GM12891 (cell line): Measurements from ENCODE around the gene COL18A1.

Experiments used
- POLR2A ChIP-seq: IDR thresholded peaks from 2 replicates; pipeline ENCODE4 v1.6.1; 2011; ENCODE audit warnings: low read depth, low read length, control low read depth
- POLR2AphosphoS5 ChIP-seq: IDR thresholded peaks from 2 replicates; pipeline ENCODE4 v1.6.1; 2011; ENCODE audit warnings: low read depth, low read length, control low read depth
- TAF1 ChIP-seq: IDR thresholded peaks from 2 replicates; pipeline ENCODE4 v1.6.1; 2011; ENCODE audit warnings: low read depth, low read length, control low read depth

DNA sequence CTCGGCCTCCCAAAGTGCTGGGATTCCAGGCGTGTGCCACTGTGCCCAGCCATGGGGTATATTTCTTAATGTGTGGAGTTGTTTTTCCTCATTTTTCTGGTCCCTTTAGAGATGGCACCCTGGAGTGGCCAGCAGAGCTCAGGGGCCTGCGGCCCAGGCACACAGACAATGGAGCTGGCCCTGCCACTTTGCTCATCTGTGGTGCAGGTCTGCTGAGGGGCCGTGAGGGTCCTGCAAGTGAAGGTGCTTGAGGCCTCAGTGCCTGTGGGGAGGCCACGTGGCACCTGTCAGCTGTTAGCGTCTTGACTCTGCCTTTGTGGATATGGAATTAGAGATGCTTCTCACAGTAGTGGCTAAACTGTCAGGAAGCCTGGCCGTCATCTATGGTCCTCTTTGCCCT is 7.5 kb downstream of the COL18A1 start:
- TF ChIP-seq POLR2A (no peak), POLR2AphosphoS5 (no peak), TAF1 (no peak)
